ENCODE data around the gene DIAPH1. TPM values are rescaled to one million over a fixed set of nuclear protein-coding genes. Genes with fewer than 3 reads are reported as not detected.

The DIAPH1 gene
- total RNA-seq, 1 experiment from 2014 or later: 142 TPM

GRCh38 chr5:141630570-141631140 lies 11.9 kb upstream of the DIAPH1 start:
- ATAC-seq: no peak
- Histone ChIP-seq H3K27ac (ENCODE audit: low read depth, low read length) (no peak overlapping the region; the same call in 1 of the 2 replicates), H3K27me3 (ENCODE audit: insufficient read depth, low read length) (no peaks in the 10 kb centered on the region), H3K79me2 (ENCODE audit: insufficient read depth, low read length) (peaks cover 58% of the 10 kb centered on the region), H3K4me2 (ENCODE audit: low read length) (no peak overlapping the region), H2AFZ (ENCODE audit: low read depth, low read length, poor library complexity, severe bottlenecking) (no peak overlapping the region), H3K4me1 (ENCODE audit: control insufficient read depth in 1 of 2, insufficient read depth in 2 of 2, low read length in 2 of 2) (peaks cover 4 to 6% of the 10 kb centered on the region in 2 experiments; a peak in 3 of 4 replicates), H3K9ac (ENCODE audit: low read length) (no peak overlapping the region), H3K4me3 (replicated peaks in 1 of 2; ENCODE audit: low read depth in 1 of 2, low read length in 2 of 2) (no peak overlapping the region), H3K36me3 (ENCODE audit: control insufficient read depth in 1 of 2, insufficient read depth in 2 of 2, low read length in 2 of 2) (peaks cover 33 to 42% of the 10 kb centered on the region in 2 experiments), H4K20me1 (ENCODE audit: insufficient read depth) (no peaks in the 10 kb centered on the region), H3K9me2 (ENCODE audit: insufficient read depth) (no peaks in the 10 kb centered on the region), H3K9me3 (ENCODE audit: control insufficient read depth in 1 of 2, insufficient read depth in 1 of 2, low read depth in 1 of 2, low read length in 2 of 2) (no peaks in the 10 kb centered on the region)
- CTCF ChIA-PET: interaction anchor here (1.3 to 4.2 kb wide), 2 partner anchors 11 to 39 kb away, joined by 5 to 22 read pairs; partner anchors contain the start of gene DIAPH1
- TF ChIP-seq, protein P1, sequence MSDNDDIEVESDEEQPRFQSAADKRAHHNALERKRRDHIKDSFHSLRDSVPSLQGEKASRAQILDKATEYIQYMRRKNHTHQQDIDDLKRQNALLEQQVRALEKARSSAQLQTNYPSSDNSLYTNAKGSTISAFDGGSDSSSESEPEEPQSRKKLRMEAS (IDR thresholded peaks at IDR 0.05): no peak
- TF ChIP-seq SRF (IDR thresholded peaks at IDR 0.05; ENCODE audit: low read depth) (no peak), POLR2AphosphoS5 (IDR thresholded peaks at IDR 0.05; ENCODE audit: low read depth, low read length) (no peak), TCF7L2 (IDR thresholded peaks at IDR 0.05; ENCODE audit: borderline replicate concordance, extremely low read depth, insufficient read depth, insufficient read length) (no peak), ATF3 (IDR thresholded peaks at IDR 0.05) (no peak), CEBPB (IDR thresholded peaks at IDR 0.05; ENCODE audit: low read depth) (no peak), EZH2 (IDR thresholded peaks at IDR 0.05) (no peak), SP1 (IDR thresholded peaks at IDR 0.05; ENCODE audit: low read depth) (no peak), FOSL1 (IDR thresholded peaks at IDR 0.05; ENCODE audit: low read depth) (no peak), YY1 (IDR thresholded peaks at IDR 0.05; ENCODE audit: extremely low read depth, insufficient replicate concordance, low read depth, low read length) (no peak), POLR2A (IDR thresholded peaks at IDR 0.05; ENCODE audit: borderline replicate concordance, extremely low read depth, insufficient read depth, insufficient read length) (no peak), CBX3 (IDR thresholded peaks at IDR 0.05; ENCODE audit: low read depth) (no peak), ZNF274 (IDR thresholded peaks at IDR 0.05; ENCODE audit: low read depth, low read length) (no peak), SIN3A (IDR thresholded peaks at IDR 0.05; ENCODE audit: low read depth) (no peak)
- TF ChIP-seq, protein P2, sequence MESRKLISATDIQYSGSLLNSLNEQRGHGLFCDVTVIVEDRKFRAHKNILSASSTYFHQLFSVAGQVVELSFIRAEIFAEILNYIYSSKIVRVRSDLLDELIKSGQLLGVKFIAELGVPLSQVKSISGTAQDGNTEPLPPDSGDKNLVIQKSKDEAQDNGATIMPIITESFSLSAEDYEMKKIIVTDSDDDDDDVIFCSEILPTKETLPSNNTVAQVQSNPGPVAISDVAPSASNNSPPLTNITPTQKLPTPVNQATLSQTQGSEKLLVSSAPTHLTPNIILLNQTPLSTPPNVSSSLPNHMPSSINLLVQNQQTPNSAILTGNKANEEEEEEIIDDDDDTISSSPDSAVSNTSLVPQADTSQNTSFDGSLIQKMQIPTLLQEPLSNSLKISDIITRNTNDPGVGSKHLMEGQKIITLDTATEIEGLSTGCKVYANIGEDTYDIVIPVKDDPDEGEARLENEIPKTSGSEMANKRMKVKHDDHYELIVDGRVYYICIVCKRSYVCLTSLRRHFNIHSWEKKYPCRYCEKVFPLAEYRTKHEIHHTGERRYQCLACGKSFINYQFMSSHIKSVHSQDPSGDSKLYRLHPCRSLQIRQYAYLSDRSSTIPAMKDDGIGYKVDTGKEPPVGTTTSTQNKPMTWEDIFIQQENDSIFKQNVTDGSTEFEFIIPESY (IDR thresholded peaks at IDR 0.05; ENCODE audit: extremely low read depth, insufficient replicate concordance, low read length): no peak
- TF ChIP-seq, protein P3, sequence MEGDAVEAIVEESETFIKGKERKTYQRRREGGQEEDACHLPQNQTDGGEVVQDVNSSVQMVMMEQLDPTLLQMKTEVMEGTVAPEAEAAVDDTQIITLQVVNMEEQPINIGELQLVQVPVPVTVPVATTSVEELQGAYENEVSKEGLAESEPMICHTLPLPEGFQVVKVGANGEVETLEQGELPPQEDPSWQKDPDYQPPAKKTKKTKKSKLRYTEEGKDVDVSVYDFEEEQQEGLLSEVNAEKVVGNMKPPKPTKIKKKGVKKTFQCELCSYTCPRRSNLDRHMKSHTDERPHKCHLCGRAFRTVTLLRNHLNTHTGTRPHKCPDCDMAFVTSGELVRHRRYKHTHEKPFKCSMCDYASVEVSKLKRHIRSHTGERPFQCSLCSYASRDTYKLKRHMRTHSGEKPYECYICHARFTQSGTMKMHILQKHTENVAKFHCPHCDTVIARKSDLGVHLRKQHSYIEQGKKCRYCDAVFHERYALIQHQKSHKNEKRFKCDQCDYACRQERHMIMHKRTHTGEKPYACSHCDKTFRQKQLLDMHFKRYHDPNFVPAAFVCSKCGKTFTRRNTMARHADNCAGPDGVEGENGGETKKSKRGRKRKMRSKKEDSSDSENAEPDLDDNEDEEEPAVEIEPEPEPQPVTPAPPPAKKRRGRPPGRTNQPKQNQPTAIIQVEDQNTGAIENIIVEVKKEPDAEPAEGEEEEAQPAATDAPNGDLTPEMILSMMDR (IDR thresholded peaks at IDR 0.05 in 2 of 3, conservative IDR thresholded peaks at IDR 0.05 in 1 of 3; ENCODE audit: borderline replicate concordance in 1 of 3, insufficient read depth in 1 of 3, low read depth in 2 of 3, low read length in 2 of 3): no peak
- no peak for DNase-seq (ENCODE audit: low read depth, low spot score)
- intact Hi-C loops (cut with micrococcal nuclease): no loop called here
- RAD21 ChIA-PET (ENCODE audit: low non-redundant PET in 1 of 2, low total read pairs in 2 of 2, uncharacterized antibody in 2 of 2, unreplicated experiment in 2 of 2): no interaction called here
- BruUV-seq (replicated peaks): no TSS peak
- POLR2A ChIA-PET: no interaction called here

All from HCT116 (cell line).